T-helper 2 cell (primary cell): Measurements from ENCODE around the gene TSHR.
"Not testable (repeated sequence)": the region's sequence is repeated elsewhere in the genome, so short reads cannot be mapped to it uniquely, and the experiment has no call there.

ENCODE experiments used
- DNase-seq, 5 experiments: peaks; one replicate each; pipeline versions ENCODE4 v3.0.0 to v3.0.0-alpha.2; 2012 to 2022

Gene TSHR

DNA sequence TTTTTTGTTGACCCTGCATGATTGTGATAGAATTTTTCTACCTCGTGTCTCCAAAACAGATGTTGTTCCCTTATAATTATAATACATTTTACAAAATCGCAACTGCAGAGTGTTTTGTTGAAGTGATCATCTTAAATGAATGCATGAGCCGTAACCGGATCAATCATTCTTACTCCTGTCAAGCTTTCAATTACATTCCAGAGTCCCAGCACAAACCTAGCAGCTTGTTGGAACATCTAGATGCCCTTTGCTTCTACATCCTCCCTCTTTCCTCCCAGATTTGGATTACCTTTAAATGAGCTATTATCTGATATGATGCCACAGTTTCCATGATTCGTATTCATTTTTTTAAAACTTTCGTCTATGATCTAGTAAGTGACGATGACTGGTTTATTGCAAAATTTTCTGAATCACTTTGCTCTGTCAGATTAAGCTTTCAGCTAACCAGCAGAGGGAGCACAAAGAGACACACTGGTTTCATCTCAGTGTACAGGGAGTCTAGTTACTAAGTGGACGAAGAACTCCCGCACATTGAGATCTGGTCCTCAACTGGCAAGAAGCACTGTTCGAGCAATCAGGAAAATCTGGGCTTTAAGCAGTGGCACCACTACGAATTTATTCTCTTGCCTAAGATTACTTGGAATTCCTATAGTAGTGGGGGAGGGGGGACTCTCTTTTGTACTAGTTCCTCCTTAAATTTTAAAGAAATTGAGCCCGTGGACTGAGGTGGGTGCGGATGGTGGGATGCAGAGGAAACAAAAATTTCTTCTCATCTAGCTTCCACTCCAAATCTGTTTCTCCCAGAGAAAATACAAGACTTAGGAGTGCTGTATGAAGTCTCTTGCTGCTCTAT is 40.9 kb downstream of the TSHR start:
- peak in 1 of 5 experiments; percentile 72 for DNase-seq

DNA sequence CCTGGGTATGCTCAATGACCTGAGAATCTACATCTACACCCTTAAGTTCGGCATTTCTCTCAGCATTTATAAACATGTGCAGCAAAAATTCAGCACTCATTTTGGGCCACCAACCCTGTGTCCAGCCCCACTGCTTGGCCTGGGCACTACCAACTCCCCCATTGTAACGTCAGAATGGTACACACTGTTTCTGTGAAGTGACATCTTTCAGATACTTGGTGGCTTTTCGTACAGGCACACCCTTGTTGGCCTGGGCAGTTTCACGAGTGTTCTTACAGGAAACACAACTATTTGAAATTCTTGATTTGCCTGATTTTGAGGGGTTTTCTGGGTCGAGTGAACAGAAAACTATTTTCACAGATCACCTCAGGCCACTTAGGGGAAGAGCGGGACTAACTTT is 46.0 kb downstream of the TSHR start:
- DNase-seq: no peak

DNA sequence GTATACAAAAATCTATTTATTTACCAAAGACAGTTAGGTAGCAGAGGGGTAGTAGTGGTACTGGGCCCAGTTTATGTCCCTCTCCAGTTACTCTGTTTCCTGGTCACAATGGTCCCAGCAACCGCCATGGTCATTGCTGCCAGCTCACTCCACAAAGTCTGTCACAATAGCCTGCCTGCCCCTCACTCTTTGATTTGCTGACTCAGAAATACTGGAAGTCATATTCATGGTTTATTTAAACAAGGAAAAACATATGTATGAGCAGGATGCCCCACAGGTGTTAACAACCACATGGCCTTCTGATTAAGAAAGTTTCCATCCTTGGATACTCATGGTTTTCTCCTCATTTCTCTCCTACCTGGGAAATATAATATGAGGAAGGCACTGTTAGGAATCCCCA is 49.2 kb downstream of the TSHR start:
- DNase-seq: no peak

DNA sequence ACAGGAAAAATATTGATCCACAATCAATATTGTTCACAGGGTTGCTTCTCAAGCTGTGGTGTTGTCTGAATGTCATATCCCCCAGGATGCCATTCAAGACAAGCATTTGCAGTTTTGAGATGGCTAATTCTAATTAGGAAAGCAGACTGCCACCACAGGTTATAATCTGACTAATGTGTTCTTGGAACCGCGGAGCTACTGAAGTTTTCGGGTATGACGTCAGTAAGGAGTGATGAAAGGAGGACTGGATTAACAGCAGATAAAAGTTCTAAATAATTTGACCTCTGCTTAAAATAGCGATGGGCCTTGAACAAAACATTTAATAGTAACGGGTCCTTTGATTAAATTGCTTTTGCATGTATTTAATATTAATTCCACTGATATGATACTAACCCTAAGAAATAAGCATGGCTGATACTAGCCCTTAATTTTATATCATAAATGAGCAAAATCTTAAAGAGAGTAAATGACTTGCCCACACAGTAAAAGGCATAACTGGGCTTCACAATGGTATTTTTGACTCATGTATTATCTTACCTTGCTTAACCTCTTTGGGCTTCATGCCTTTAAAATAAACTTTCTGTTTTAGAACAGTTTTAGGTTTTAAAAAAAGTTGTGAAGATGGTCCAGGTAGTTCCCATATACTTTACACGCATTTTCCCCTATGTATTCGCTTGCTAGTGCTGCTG is 50.3 kb downstream of the TSHR start:
- peak in 1 of 5 experiments; percentile 36 for DNase-seq

DNA sequence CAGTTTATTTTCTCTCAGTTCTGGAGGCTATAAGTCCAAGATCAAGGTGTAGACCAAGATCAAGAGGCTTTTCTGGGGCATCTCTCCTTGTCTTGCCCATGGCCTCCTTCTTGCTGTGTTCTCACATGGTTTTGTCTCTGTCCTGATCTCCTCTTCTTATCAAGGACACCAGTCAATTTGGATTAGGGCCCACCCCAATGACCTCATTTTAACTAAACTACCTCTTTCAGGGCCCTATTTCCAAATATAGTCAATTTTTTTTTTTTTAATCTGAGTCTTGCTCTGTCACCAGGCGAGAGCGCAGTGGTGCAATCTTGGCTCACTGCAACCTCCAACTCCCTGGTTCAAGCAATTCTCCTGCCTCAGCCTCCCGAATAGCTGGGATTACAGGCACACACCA is 50.8 kb downstream of the TSHR start:
- no peak for DNase-seq

DNA sequence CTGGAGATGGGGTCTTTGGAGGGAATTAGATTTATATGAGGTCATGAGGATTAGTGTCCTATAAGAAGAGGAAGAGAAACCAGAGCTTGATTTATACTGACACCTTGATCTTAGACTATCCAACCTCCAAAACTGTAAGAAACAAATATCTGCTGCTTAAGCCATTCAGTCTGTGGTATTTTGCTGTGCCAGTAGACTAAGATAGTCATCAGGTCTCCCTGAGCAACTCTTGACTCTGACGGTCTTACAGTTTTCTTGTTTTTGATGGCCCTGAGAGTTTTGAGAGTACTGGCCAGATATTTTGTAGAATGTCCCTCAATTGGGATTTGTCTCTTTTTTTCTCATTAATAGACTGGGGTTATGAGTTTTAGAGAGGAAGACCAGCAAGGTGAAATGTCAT is 51.7 kb downstream of the TSHR start:
- DNase-seq: no peak

DNA sequence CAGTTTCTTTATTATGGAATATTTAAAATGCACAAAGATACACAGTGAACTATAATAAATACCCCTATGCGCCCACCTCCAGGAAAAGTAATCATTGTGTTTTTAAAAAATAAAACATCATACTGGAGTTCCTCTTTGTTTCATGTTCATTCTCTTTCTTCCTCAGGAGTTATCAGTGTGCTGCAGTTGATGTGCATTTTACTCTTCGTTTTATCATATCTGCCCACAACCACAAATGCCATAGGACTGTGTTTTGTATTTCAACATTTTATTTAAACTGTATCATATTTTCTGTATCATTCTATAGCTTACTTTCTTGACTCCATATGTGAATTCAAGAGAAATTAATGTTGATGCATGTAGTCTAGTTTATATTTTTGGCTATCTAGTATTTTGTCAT is 53.9 kb downstream of the TSHR start:
- DNase-seq: no peak

DNA sequence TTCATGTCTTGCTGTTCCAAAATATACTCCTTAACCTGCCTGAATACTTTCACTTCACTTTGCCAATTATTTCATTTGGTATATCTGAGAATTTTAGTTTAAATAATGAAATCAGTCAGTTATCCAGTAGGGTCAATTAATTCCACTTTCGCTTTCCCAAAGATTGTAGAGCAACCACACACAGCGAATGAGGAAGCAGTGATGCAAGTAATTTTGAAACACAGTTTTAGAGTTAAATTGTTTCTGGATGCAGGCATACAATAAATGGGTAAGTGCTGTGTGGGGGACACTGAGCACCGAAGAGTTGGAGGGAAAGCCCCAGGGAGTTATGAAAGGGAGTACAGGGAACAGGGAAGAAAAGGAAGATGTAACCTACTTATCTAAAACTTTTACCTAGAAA is 62.8 kb downstream of the TSHR start:
- no peak for DNase-seq

DNA sequence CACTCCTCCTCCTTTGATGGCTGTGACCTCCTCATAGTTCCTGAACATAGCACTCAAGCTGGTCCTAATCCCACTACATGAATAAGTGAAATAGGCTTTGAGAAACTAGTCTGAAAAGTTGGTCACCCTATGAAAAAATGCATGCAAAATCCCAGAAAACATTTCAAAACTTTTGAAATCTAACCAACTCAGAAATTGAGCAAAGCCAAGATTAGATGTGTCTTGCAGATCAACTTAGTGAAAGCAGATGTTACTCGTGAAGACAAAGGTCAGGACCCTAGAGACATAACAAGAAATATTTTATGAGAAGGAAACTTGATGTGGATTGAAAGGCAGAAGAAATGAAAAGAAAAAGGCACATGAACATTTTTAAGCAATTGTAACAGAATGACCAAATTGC is 63.3 kb downstream of the TSHR start:
- DNase-seq: no peak

DNA sequence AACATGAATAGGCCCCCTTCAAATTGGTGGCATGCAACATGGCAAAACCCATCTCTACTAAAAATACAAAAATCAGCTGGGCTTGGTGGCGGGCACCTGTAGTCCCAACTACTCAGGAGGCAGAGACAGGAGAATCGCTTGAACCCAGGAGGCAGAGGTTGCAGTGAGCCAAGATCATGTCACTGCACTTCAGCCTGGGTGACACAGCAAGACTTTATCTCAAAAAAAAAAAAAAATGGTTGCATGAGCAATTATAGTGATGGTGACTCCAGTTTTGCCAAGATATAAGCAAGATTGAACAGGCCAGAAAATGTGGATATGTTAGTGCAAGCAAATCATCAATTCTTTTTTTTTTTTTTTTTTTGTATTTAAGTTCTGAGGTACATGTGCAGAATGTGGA is 63.7 kb downstream of the TSHR start:
- not testable (repeated sequence) for DNase-seq

DNA sequence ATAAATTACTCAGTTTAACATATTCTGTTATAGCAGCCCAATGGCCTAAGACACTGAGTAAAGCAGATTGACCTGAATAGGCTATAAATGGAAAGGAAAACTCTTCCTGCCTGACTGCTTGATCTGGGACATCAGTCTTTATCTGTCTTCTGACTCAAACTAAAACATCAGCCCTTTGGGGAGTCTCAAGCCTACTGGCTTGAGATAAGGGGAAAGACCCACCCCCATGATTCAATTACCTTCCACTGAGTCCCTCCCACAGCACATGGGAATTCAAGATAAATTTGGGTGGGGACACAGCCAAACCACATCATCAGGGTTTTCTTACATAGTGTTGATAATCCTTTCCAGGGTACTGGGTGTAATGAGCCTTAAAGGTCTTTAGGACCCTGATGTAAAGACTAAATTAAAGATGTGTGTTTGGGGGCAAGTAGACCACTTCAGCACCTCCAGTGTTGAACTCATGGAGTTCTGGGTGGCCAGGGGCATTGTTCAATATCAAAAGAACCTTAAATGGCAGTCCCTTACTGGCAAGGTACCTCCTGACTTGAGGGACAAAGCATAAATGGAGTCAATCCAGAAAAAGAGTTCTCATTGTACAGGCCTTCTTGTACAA is 67.8 kb downstream of the TSHR start:
- DNase-seq: no peak

DNA sequence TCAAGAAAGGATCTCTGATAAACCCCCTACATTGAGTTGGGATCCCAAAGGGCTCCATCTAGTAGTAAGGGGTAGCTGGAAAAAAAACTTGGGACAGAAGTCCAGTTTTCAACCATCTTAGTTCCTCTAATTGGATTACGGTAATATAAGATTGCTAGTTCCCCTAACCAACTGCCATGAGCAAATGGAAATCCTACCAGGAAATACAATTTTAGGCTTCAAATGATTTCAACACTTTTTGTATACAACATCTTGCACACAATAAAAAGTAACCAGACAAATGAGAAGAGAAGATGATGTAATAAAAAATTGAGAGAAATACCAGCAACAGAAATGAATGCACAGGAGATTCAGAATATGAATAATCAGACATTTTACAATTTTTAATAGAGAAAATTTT is 73.0 kb downstream of the TSHR start:
- no peak for DNase-seq

DNA sequence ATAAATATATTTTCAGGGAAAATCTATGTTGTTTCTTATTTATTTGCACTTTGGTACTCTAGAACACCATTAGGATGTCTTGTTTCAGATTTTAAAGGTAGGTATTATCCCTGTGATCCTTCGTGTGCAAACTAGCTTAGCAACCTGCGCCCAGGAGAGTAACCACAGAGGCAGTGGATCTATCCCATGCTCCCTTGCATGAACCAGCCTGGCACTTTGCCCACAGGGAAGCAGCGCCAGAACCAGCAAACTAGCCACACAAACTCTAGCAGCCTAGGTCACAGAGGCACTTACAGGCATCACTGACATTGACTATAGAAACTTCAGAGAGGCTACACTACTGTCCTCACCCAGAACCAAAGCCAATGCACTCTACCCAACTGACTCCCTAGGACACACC is 76.1 kb downstream of the TSHR start:
- no peak for DNase-seq

DNA sequence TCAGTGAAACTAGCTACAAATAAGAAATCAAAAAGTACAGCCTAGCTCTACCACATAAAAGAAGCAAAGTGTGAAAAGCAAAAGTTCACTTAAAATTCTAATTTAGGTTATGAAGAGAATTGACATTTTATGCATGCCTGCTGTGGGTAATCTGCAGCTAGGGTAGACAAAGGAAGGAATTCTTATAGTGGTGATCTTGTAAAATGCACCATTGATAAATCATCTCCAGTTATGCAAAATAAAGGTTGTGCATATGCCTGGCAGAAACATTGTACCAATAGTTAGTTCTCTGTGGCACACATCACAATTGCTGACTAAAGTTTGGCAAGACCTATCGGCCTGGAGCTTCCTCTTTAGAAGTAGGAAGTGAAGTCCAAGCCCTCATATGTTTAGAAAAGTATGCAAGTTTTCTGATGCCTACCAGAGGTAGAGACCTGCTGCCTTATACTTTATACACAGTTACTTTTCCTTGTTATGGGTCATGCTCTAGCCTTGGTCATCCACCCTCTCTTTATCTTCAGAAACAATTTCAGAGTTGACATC is 78.3 kb downstream of the TSHR start:
- DNase-seq: no peak

DNA sequence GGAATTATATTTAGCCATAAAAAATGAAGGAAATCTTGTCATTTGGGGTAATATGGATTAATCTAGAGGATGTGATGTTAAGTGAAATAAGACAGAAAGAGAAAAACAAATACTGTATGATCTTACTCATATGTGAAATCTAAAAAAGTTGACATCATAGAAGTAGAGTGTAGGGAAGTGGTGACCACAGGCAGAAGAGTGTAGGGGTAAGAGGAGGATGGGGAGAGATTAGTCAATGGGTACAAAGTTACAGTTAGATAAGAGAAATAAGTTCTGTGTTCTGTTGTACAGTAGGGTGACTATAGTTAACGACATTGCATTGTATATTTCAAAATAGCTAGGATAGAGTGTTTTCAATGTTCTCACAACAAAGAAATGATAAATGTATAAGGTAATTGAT is 87.0 kb downstream of the TSHR start:
- DNase-seq: peak in 1 of 5 experiments; percentile 1

DNA sequence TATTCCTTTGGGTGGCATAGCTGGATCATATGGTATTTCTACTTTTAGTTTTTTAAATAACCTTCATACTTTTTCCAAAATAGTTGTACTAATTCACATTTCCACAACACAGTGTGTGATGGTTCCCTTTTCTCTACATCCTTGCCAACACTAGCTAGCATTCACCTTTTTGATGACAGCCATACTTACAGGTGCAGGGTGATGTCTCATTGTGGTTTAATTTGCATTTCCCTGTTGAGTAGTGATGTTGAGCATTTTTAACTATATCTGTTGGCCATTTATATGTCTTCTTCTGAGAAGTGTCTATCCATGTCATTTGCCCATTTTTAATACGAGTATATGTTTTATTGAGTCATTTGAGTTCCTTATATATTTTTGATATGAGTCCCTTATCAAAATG is 96.1 kb downstream of the TSHR start:
- no peak for DNase-seq

DNA sequence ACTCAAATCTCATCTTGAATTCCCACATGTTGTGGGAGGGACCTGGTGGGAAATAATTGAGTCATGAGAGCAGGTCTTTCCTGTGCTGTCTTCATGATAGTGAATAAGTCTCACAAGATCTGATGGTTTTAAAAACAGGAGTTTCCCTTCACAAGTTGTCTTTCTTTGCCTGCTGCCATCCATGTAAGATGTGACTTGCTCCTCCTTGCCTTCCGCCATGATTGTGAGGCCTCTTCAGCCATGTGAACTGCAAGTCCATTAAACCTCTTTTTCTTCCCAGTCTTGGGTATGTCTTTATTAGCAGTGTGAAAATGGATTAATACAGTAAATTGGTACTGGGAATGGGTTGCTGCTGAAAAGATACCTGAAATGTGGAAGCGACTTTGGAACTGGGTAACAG is 98.6 kb downstream of the TSHR start:
- not testable (repeated sequence) for DNase-seq

DNA sequence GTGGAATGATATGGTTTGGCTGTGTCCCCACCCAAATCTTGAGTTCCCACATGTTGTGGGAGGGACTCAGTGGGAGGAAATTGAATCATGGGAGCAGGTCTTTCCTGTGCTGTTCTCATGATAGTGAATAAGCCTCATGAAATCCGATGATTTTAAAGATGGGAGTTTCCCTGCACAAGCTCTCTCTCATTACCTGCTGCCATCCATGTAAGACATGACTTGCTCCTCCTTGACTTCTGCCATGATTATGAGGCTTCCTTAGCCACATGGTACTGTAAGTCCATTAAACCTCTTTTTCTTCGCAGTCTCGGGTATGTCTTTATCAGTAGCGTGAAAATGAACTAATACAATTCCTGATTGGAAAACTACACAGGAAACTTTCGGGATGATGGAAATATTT is 100.5 kb downstream of the TSHR start:
- no peak for DNase-seq

DNA sequence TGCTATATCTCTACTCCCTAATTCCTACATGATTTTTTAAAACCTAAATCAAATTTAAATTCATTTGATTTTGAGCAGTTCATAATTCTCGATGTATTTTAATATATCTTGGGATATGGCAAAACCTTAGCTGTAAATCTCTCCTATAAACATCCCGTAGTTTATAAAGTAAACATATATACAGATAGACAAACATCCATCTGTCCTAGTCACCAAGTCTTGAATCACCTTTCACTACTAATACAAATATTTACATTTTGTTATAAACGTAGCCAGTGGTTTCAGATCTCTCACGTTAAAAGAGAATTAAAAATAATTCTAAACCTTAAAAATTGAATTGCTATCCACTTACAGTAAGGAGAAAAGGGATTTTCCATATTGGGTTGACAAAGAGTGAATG is 107.0 kb downstream of the TSHR start:
- DNase-seq: no peak

DNA sequence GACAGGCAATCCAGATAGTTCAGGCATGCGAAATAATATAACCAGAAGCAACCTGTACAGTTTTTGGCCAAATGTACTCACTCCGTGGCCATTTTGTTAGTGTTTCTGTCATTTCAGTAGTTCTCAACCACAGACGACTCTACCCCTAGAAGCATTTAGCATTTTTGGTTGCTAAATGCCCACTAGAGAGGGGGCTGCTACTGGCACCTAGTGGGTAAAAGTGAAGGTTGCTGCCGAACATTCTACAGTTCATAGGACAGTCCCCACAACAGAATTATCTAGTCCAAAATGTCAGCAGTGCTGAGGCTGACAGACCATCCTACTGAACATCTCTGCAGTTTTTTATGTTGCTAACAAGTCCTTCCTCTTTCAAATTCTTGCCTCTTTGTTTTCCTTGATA is 107.4 kb downstream of the TSHR start:
- peak in 1 of 5 experiments; percentile 60 for DNase-seq

DNA sequence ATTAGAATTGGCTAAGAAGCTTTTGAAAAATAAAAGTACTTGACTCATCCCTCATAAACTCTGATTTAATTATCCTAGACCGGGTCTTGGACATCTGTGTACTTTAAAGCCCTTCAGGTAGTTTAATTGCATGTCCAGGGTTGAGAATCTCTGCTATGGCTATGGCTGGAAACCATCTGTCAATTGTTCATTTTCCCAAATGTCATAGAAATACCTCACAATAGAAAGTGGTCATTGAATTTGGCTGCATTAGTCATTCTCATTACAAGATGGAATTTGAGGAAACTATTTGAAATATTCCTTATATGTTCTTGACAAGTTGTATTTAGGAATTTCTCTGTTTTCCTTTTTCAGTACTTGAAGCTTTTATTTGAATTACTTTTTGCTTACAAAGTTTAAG is 111.3 kb downstream of the TSHR start:
- DNase-seq: no peak

DNA sequence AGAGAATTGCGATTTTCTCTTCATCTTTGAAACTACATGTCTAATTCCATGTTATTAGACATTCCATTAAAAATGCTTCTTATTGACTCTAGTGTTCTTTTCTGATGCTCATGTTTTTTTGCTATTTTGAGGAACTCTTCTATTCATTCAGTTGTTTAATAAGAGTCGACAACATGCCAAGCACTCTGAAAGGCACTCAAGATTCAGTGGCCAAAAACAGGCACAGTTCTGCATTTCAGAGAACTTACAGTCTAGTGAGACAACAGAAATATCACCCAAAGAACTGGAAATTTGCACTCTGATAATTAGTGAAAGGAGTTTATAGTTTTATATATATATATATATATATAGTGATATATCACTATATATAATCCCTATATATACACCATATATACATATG is 111.7 kb downstream of the TSHR start:
- DNase-seq: no peak

DNA sequence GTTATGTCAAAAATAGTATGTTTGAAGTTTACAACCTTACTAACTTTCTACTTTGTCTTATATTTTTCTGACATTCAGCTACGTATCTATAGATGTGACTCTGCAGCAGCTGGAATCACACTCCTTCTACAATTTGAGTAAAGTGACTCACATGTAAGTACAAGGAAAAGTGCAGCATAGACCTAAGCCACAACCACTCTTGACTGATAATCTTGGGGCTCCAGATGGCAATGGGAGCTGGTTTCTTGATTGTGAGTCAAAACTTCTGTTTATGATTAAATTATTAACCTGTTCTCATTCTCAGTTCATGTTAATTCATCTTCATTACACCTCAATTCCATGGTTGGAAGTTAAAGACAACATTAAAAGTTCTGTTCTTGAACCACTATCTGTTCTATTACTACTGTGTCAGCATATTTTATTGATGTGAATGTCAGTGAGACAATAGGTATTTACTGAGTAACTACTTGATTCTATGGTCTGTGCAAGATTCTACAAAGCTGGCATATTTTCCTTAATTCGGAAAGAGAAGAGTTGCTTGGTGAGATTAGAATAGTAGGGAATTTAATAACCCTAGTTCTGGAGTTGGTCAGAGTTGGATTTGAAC is 112.9 kb downstream of the TSHR start:
- no peak for DNase-seq
